Kidney tubule cell (primary cell): ENCODE results near the gene PODXL.

Source experiments
- DNase-seq: peaks from one replicate; pipeline ENCODE4 v3.0.0-alpha.2; 2018; ENCODE audit warnings: low spot score

The PODXL gene

DNA sequence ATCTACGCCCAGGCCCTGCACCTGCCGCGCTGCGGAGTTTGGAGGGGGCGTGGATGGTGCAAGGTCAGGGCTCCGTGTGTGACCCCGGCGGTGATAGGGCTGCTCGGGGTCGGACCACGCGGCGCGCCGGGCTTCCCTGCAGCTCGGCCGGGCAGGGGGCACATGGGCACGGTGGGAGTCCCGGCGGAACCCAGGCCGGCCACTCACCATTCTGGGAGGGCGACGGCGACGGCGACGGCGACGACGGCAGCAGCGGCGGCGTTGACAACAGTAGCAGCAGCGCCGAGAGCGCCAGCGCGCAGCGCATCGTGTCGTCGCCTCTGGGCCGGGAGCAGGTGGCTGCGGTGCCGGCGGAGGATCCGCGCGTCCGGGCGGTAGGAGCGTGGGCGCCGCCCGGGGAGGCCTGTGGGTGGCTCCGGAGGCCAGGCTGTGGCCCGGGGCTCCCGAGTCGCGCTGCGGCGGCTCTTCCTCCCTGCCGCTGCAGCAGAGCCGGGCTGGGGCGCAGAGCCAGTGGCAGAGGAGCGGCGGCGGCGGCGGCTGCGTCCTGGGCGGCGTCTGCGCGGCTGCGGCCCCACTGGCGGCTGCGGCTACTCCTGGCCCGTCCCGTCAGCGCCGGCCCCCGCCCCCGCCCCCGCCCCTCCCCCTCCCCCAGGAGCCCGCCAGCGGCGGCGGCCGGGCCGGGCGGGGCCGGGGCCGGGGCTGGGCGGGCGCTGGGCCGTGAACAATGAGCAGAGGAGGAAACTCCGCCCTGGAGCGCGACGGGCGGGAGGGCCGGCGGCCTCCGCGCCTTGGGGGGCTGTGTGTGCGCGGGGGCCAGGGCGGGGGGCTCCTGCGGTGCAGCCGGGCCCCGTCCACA is at the start of gene PODXL:
Gene PODXL, minus strand, starts transcription at position 576 of the 856 bp plus-strand sequence. Its CDS starts 269 bp downstream, at position 307.
- peak; percentile 81 for DNase-seq

DNA sequence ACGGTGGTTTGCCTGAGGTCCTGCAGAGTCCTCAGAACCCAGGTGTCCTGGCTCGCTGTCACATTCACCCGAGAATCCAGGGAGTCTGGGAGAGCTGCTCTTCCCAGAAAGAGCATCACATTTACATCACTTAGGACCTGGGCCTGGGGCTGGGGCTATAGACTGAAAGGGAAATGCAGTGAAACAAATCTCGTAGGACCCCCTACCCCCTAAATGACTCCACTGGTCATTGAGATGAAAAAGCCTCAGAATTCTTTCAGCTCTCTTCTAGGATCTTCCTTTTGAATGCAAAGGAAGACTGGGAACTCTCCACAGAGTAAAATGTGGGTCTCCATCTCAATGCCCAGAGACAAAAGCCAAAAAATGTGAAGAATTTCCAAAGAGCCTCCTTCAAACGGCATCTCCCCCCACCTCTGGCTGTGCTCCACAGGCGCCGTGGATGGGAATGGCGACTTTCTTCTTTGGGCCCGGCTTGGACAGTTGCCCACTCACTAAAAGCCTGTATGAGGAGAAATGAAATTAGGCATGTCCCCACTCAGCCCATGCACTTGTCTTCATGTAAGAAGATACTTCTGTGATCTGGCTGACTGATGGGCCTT is 49.0 kb upstream of the PODXL start:
- no peak for DNase-seq

DNA sequence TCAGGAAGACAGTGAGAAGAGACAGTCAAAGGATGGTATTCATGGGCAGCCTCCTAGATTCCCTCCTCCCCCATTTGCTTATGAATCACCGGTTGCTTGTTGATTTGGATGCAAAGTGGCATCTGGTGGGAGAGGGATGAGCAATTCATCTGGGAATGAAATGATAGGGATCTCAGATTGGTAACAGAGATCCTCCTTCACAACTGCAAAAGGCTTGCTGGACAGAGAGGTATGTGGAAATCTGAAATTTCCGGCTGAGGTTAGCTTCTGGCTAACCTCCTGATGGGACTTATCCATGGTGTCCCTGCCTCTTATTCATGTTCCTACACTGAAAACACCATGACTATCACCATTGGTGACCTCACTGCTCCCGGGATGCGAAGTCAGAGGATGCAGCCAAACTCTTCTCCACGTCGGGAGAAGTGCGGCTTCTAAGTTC is 48.4 kb upstream of the PODXL start:
- DNase-seq: peak; percentile 44

DNA sequence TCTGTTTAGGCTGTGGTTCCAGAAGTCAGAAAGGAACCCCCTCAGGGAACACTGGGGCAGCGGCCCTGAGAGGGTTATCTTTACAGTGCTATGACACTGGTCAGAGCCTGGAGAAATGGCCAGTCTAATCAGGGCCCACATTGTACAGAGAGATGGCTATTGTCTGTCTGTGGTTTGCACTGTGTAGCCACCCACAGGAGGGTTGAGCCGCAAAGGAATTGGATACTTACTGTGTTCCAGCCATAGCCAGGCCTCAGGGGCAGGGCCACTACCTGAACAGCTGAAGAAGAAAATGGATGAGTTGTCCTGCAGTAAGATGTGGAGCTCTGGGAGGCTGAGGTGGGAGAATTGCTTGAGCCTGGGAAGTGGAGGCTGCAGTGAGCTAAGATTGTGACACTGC is 47.5 kb upstream of the PODXL start:
- DNase-seq: no peak

DNA sequence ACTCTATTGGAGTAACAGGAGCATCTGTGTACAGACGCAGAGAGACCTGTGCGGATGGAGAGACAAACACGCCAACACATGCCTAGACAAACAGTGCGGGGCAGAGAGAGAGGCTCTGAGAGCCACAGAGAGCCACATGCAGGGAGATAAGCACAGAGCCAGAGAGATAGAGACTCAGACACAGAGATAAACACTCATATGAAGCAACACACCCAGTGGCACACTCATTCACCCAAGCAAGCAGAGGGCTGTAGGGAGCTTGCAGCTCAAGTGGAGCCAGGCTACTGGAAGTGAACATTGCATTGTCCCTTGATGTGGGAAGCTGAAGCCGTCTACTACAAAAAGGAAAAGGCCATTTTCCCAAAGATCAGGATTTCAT is 46.6 kb upstream of the PODXL start:
- no peak for DNase-seq

DNA sequence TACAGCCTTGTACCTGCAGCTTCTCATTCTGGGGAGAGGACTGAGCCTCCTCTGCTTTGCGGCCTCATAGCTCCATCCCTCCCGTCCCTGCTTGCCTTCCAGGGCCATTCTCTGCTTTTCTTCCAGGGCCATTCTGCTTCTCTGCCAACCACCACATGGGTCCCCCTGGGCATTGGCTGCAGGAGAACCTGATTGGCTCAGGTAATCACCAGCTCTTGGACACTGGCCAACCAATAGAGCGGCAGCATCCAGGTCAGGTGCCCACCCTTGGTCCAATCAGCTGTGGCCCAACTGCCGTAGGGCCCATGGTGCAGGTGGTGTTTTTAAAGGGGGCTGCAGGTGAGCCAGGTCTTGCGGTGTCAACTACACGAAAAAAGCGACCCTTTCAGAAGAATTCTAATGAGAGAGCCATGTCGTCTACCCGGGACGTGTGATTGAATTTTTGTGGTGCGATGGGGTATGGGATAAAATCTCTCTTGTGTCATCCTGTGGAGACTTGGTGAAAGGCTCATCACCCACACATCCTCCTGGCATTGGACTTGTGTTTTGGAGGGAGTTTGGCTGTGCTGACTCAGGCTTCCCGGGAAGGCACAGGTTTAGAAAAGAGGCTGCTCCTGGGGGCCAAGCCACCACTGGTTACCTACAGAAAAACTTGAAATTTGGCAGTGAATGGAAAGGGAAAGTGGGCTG is 46.0 kb upstream of the PODXL start:
- DNase-seq: no peak

DNA sequence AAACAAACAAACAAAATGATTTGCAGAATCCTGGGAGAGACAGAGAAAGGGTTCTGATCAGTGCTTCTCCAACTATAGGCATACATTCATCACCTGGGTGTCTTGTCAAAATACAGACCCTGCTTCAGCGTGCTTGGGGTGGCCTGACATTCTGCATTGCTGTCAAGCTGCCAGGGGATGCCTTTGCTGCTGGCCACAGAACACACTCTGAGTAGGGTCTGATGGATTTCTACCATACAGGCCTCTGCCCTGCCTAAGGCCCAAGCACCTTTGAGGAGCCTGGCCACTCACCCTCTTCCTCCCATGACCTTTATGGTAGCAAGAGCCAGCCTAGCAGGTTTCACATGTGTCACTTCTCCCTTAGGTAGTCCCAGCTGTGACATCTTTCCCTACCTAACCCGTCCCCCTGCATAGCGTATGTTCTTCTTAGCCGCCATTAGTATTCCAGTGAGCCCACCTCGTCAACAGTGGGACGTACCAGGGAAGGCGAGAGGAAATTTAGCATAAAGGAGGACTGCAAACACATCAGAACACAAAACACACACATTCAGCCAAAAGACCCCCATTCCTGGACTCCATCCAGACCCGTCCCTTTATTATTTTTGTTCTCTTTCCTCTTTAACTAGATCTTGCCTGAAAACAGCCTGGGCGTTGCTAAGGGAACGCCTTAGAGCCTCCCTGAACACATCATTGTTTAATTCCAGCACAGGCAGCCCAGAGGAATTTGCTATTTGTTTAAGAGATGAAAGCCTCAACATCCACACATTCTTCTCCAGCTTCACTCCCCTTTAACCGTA is 43.9 kb upstream of the PODXL start:
- DNase-seq: no peak

DNA sequence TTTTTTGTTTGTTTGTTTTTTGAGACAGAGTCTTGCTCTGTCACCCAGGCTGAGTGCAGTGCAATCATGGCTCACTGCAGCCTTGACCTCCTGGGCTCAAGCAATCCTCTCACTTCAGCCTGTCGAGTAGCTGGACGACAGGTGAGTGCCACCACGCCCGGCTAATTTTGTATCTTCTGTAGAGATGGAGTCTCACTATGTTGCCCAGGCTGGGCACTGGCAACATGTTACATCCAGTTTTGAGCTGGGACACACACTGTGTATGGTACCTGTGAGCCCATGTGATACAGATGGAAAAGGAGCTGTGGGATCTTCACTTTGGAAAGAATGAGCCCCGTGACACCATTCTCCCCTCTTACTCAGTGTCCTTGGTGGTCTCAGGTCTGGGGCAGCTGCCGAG is 40.4 kb upstream of the PODXL start:
- no peak for DNase-seq

DNA sequence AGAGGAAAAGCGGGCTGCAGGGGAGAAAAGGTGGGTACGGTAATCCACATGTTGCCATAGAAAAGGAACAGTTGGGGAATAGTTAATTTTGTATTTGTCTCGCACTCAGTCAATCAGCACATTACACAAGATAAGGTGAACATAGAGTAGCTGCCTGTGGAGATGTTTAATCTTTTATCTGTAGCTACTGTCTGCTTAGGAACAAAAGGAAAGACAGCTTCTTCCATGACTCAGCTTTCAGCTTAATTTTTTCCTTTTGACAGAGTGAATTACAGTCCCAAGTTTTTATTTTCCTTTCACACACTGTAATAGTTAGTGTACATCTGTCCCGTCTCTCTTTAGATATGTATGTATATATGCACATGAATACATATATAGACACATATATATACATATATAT is 39.3 kb upstream of the PODXL start:
- no peak for DNase-seq

DNA sequence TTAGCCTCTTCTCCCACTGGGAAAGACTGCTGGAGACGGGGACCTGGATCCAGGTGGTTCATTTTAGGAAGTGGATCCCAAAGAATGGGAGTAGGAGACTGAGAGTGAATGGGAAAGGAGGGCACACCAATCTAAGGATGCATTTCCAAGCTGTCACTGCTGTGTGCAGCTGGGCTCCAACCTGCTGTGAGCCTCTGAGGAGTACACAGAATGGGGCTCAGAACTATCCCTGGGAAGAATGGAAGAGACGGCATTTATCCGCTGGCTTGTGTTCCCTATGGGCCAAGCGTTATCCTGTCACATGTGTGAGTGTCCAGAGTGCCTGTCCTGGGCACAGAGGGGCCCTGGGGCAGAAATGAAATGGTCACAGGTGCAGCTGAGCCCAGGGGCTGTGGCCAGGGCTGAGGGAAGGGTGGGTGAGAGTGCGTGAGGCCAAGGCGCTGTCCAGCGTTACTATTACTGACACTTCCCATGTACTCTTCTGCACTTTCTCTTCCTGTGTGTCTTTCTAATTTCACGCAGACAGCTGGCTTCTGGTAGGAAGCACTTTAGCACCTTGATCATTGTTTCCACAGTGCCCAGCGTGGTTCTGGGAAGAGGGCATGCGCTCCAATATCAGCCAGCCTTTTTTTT is 35.4 kb upstream of the PODXL start:
- DNase-seq: no peak

DNA sequence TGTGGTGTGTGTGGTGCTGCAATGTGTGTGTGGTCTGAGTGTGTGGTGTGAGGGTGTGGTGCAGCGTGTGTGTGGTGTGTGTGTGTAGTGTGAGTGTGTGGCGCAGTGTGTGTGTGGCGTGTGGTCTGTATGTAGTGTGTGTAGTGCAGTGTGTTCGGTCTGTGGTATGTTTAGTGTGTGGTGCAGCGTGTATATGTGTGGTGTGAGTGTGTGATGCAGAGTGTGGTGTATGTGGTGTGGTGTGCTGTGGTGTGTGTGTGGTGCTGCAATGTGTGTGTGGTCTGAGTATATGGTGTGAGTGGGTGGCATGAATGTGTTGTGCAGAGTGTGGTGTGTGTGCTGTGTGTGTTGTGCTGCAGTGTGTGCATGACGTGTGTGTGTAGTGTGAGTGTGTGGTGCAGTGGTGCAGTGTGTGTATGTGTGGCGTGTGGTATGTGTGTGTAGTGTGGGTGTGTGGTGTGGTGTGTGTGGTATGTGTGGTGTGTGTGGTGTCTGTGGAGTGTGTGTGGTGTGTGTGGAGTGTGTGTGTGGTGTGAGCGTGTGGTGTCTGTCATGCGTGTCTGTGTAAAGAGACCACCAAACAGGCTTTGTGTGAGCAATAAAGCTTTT is 31.0 kb upstream of the PODXL start:
- no peak for DNase-seq

DNA sequence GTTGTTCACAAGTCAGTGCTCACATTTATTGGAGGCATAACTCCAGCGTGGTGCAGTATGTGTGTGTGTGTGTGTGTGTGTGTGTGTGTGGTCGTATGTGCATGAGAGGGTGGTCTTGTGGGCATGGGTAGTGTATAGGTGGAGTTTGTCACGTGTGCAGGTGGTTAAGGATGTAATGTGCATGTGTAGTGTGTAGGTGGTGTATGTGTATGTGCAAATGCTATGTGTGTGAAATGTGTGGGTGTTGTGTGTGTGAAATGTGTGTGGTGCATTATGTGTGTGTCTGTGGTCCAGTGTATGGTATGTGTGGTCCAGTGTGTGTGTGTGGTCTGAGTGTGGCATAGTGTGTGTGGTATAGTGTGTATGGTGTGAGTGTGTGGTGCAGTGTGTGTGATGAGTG is 30.3 kb upstream of the PODXL start:
- DNase-seq: no peak

DNA sequence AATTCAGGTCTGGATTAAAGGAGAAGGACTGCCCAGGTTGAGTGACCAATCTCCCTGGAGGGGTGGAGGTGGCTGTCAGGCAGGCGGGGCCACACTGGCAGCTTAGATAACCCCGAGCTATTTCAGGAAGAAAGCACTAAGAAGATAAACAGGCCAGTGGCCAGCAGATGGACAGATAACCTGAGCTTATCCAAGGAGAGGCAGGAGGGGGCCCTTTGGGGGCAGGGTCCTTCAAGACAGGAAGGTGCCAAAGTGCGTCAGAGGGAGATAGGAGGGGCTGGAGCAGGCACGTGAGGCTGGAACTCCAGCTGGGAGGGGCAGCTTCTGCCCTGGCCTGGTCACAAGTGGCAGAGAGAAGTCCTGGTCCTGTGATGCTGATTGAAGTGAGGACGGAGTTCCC is 29.8 kb upstream of the PODXL start:
- DNase-seq: no peak

DNA sequence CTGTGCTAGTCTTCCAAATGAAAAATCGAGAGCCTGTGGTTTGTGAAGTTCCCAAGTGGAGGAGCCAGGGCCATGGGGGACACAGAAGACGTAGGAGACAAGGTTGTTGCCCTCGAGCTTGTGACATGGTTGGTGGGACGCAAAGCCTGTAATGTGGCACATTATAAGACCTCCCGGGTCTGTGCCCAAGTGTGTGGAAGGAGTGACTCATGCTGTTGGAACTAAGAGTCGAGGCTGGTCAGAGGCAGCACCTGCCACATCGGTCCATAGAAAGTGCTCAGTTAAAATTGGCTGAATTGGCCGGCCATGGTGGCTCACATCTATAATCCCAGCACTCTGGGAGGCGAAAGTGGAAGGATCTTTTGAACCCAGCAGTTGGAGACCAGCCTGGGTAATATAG is 27.0 kb upstream of the PODXL start:
- peak; percentile 20 for DNase-seq

DNA sequence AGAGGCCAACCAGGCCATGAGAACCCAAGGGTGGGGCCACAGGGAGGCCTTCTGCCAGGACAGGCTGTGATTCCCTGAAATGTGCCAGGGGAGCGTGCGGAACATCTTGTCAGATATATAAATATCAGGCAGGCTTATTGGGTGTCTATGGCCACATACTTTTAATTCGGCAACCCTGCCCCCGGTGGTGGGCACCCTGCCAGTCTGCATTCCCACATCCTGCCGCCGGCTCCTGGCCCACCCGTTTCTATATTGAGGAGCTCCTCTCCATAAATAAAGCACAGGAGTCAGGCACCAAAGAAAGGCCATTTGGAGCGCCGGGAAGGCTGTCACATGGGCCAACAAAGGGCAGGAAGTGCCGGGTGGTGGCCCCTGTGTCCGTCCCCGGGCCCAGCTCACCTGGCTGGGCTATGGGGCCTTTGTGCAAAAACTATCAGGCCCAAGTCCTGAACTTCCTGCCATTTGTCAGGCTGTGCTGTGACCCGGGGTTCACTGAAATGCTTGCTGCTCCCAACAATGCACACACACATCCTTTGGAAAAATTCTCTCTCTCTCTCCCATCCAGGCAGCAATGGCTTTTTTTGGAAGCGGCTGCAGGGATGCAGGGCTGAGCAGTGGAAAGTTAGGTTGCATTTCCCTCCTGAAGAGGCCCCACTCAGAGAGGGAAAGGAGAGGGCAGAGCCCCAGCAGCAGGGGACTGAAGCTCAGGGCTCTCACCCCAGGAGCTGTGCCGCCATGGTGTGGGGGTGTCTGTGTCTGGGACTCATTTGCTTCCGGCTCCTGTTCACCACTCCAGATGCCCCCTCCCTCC is 25.0 kb upstream of the PODXL start:
- no peak for DNase-seq

DNA sequence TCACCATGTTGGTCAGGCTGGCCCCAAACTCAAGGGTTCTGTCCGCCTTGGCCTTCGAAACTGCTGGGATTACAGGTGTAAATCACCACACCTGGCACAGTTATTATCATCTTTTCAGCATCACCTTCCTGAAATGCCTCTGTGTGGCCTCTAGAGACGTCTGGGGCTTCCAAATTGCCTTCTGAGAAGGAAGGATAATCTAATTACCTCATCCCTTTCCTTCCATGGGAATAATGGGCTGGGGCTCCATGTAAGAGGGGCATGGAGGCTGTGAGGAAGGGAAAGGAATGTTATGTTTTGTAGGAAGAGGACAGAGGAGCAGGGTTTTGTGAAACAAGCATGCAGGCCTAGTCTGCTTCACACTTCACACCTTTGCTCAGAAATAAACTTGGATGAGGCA is 22.2 kb upstream of the PODXL start:
- DNase-seq: no peak

DNA sequence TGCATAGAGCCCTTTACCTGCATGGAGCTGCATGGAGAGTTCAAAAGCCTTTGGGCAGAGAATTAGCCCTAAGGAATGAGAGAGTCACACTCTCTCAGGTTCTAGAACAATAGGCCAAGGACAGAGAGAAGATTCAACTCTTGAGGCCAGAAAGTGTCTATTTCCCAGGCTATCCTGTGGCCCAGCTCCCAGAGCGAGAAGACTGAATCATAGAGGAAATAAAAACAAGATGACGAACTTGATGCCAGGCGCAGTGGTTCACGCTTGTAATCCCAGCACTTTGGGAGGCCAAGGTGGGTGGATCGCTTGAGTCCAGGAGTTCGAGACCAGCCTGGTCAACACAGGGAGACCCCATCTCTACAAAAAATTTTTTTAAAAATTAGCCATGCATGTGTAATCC is 18.3 kb upstream of the PODXL start:
- DNase-seq: no peak

DNA sequence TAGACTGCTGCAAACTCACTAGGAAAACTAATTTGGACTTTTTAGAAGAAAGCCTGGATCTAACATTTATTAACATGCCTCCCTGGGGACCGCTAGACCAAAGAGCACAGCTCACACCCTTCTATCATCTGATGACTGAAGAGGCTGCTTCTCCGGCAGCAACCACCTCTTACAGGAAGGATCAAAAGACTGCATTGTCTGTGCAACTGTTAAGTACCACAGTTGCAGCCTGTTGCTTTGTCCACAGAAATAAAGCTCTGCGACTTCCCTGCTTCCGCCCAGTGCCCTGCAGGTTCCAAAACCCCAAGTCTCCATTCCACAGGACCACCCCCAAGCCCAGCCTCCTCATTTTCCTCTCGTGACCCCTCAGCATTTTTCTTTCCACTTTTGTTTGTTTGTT is 14.0 kb upstream of the PODXL start:
- no peak for DNase-seq

DNA sequence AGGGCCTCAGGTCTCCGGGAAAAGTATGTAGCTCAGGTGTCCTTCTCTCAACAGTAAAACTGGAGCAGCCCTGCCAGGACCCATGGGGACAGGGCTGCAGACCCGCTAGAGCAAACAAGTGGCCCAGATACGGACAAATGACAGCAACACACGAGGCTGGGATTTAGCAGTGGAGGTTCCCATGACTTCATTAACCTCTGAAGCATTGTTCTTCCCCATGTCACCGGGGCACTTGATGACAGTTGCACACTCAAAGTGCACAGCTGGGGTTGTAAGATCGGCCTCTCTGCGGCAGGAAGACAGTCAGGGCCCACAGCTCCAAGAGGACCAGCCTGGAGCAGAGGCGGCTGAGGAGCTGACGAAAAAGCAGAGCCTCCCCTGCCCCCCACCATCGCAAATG is 12.5 kb upstream of the PODXL start:
- DNase-seq: no peak

DNA sequence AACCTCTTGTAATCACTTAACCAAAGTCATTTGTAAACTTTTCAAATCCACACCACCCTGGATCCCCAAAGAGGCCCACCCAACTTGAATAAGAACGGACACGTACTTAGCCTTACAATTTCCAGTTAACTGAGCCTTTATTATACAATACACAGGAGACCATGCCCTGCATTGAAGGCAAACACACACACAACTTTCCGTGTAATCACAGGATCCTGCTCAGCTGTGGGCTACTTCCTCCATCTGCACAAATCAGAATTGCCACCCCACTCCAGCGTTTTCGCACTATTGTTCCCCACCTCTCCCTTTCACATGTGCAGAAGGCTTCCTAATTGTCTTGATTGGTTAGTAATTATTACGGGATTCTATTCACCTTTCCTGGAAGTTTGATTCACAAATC is 12.1 kb upstream of the PODXL start:
- DNase-seq: no peak

DNA sequence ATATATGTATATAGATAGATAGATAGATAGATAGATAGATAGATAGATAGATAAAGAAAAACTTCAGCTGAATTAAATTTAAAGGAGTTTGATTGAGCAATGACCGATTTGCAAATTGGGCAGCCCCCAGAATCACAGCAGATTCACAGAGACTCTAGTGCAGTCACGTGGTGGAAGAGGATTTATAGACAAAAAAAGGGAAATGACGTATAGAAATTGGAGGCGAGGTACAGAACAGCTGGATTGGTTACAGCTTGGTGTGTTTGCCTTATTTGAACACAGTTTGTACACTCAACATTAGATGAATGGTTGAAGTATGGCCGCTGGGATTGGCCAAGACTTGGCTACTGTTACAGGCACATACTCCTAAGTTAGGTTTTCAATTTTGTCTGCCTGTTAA is 8.2 kb upstream of the PODXL start:
- no peak for DNase-seq
